ENCODE results near the gene KIF26B. TPM values are rescaled to one million over a fixed set of nuclear protein-coding genes. Genes with fewer than 3 reads are reported as not detected.

The KIF26B gene
- total RNA-seq, 1 experiment from 2014 or later: 1.6 TPM

GRCh38 chr1:245375789-245376460 is 221.1 kb downstream of the KIF26B start:
- TF ChIP-seq, protein P1, sequence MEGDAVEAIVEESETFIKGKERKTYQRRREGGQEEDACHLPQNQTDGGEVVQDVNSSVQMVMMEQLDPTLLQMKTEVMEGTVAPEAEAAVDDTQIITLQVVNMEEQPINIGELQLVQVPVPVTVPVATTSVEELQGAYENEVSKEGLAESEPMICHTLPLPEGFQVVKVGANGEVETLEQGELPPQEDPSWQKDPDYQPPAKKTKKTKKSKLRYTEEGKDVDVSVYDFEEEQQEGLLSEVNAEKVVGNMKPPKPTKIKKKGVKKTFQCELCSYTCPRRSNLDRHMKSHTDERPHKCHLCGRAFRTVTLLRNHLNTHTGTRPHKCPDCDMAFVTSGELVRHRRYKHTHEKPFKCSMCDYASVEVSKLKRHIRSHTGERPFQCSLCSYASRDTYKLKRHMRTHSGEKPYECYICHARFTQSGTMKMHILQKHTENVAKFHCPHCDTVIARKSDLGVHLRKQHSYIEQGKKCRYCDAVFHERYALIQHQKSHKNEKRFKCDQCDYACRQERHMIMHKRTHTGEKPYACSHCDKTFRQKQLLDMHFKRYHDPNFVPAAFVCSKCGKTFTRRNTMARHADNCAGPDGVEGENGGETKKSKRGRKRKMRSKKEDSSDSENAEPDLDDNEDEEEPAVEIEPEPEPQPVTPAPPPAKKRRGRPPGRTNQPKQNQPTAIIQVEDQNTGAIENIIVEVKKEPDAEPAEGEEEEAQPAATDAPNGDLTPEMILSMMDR (IDR thresholded peaks at IDR 0.05; ENCODE audit: unreplicated experiment): no peak
- intact Hi-C loops (cut with micrococcal nuclease): no loop called here
- Mint-ChIP-seq H3K4me3 (ENCODE audit: unreplicated experiment) (no peak overlapping the region), H3K36me3 (ENCODE audit: insufficient read depth, unreplicated experiment) (no peaks in the 10 kb centered on the region), H3K27me3 (ENCODE audit: insufficient read depth, unreplicated experiment) (peaks cover 25% of the 10 kb centered on the region), H3K27ac (ENCODE audit: low read depth, unreplicated experiment) (no peak overlapping the region), H3K4me1 (ENCODE audit: insufficient read depth, unreplicated experiment) (no peaks in the 10 kb centered on the region), H3K9me3 (ENCODE audit: unreplicated experiment) (peaks cover 6% of the 10 kb centered on the region)
- no TSS peak for BruUV-seq (replicated peaks)
- ChIA-PET POLR2A (interaction anchor here (0.6 kb wide), 1 partner anchor 205 kb away, joined by 3 read pairs; no protein-coding TSS in a partner anchor), CTCF (interaction anchor here (1.2 kb wide), 1 partner anchor 53 kb away, joined by 3 read pairs; no protein-coding TSS in a partner anchor)
- no peak for DNase-seq (ENCODE audit: unreplicated experiment)

- Mint-ChIP-seq H3K4me3 (ENCODE audit: unreplicated experiment) (no peak overlapping the region), H3K9me3 (ENCODE audit: unreplicated experiment) (no peaks in the 10 kb centered on the region), H3K4me1 (ENCODE audit: insufficient read depth, unreplicated experiment) (no peaks in the 10 kb centered on the region), H3K27me3 (ENCODE audit: insufficient read depth, unreplicated experiment) (peaks cover 13% of the 10 kb centered on the region), H3K36me3 (ENCODE audit: insufficient read depth, unreplicated experiment) (no peaks in the 10 kb centered on the region), H3K27ac (ENCODE audit: low read depth, unreplicated experiment) (no peak overlapping the region)
- no TSS peak for BruUV-seq (replicated peaks)
- ChIA-PET CTCF (interaction anchor here (0.7 kb wide), 1 partner anchor 56 kb away, joined by 3 read pairs; no protein-coding TSS in a partner anchor), POLR2A (no interaction called here)
- TF ChIP-seq, protein P1 (IDR thresholded peaks at IDR 0.05; ENCODE audit: unreplicated experiment): no peak
- intact Hi-C loops (cut with micrococcal nuclease): no loop called here
- DNase-seq (ENCODE audit: unreplicated experiment): no peak
Measured at GRCh38 chr1:245377854-245378253, 223.1 kb downstream of the KIF26B start.

DNA sequence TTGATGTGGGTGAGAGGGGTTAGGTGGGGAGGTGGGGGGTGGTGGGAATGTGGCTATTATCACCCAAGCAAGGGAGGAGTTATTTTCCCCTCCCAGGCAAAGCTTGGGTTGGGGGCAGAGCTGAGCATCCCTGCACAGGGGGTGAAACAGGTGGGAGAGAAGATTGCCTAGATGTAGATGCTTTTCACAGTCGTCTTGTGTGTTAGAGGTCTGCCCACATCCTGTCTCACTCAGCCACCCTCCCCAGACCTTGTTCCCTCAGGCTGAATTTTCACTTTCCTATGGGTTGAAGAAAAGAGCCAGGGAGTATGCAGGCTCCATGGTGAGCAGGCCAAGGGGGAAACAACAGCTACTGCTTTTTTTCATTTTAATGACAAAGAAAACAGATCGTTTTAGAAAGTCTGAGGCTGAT is 223.5 kb downstream of the KIF26B start:
- H3K27ac Mint-ChIP-seq (ENCODE audit: low read depth, unreplicated experiment): no peak overlapping the region
- H3K4me1 Mint-ChIP-seq (ENCODE audit: insufficient read depth, unreplicated experiment): no peaks in the 10 kb centered on the region
- CTCF ChIA-PET: interaction anchor here (0.5 to 0.7 kb wide), 3 partner anchors 56 to 1152 kb away, joined by 3 to 4 read pairs (median 4); no protein-coding TSS in a partner anchor
- intact Hi-C loops (cut with micrococcal nuclease): no loop called here
- peaks cover 10% of the 10 kb centered on the region for H3K27me3 Mint-ChIP-seq (ENCODE audit: insufficient read depth, unreplicated experiment)
- POLR2A ChIA-PET: interaction anchor here (0.5 kb wide), 1 partner anchor 109 kb away, joined by 3 read pairs; no protein-coding TSS in a partner anchor
- no peak for DNase-seq (ENCODE audit: unreplicated experiment)
- no peaks in the 10 kb centered on the region for H3K36me3 Mint-ChIP-seq (ENCODE audit: insufficient read depth, unreplicated experiment)
- H3K4me3 Mint-ChIP-seq (ENCODE audit: unreplicated experiment): no peak overlapping the region
- H3K9me3 Mint-ChIP-seq (ENCODE audit: unreplicated experiment): no peaks in the 10 kb centered on the region
- TF ChIP-seq, protein P1 (IDR thresholded peaks at IDR 0.05; ENCODE audit: unreplicated experiment): no peak
- no TSS peak for BruUV-seq (replicated peaks)

DNA sequence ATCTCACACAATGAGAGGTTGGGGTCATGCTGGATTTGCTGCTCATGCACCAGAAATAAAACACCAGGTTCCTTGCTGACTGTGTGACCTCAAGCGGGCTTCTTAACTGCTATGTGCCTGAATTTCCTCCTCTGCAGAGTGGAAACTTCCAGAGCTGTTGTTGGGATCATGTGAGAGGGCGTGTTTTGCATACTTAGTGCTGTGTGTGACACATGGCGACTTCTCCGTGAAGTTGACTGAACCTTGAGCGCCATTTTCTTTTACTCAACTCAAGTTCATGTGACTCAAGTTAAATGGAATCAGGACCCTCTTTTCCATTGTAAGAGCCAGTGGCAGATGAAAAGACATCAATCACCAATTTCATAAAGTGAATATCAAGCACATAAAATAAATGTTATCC is 224.0 kb downstream of the KIF26B start:
- Mint-ChIP-seq H3K36me3 (ENCODE audit: insufficient read depth, unreplicated experiment) (no peaks in the 10 kb centered on the region), H3K9me3 (ENCODE audit: unreplicated experiment) (no peaks in the 10 kb centered on the region), H3K4me3 (ENCODE audit: unreplicated experiment) (no peak overlapping the region), H3K27ac (ENCODE audit: low read depth, unreplicated experiment) (no peak overlapping the region), H3K4me1 (ENCODE audit: insufficient read depth, unreplicated experiment) (no peaks in the 10 kb centered on the region), H3K27me3 (ENCODE audit: insufficient read depth, unreplicated experiment) (peaks cover 14% of the 10 kb centered on the region)
- intact Hi-C loops (cut with micrococcal nuclease): no loop called here
- BruUV-seq (replicated peaks): no TSS peak
- ChIA-PET CTCF (interaction anchor here (0.5 to 0.6 kb wide), 2 partner anchors 1119 to 1152 kb away, joined by 4 read pairs; no protein-coding TSS in a partner anchor), POLR2A (interaction anchor here (0.5 kb wide), 1 partner anchor 109 kb away, joined by 3 read pairs; no protein-coding TSS in a partner anchor)
- TF ChIP-seq, protein P1 (IDR thresholded peaks at IDR 0.05; ENCODE audit: unreplicated experiment): no peak
- no peak for DNase-seq (ENCODE audit: unreplicated experiment)
